GM21447 (cell line): ENCODE data around the gene KRTAP19-4.
"Not testable (repeated sequence)": the region's sequence is repeated elsewhere in the genome, so short reads cannot be mapped to it uniquely, and the experiment has no call there.

Experiments
- ATAC-seq: cut with Tn5 transposase; IDR thresholded peaks from one replicate; pipeline ENCODE4 v1.9.1; 2021; ENCODE audit not compliant: unreplicated experiment

The KRTAP19-4 gene, protein sequence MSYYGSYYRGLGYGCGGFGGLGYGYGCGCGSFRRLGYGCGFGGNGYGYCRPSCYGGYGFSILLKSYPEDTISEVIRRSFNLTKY

GRCh38 chr21:30497065-30497464 lies at the start of gene KRTAP19-4:
Gene KRTAP19-4 (minus strand): TSS chr21:30497165. CDS start chr21:30497110, 55 bp downstream.
- no peak for ATAC-seq

GRCh38 chr21:30541764-30542163 lies 44.8 kb upstream of the KRTAP19-4 start, which contains the start of gene KRTAP19-6:
Gene KRTAP19-6 (minus strand): TSS chr21:30541864. CDS start chr21:30541833, 31 bp downstream.
- no peak for ATAC-seq

DNA sequence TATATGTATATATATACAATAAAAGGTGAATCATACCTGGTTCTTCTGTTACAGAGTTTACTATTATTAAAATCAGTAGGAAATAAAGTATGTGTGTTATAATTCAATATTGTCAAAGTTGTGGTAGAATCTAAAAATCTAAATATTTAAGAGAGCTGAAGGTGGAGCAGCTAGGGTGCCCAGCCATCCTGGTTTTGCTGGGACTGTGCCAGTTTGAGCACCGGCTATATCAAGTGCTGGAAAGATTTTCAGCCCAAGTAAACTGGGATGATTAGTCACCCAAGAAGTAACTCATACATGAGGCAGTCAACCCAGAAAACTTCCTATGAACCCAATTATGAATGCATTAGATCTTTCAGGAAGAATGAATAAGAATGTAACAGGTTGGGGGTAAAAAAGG lies 21.9 kb upstream of the KRTAP19-4 start:
- ATAC-seq, result no peak

- ATAC-seq, result no peak
These were observed 18.7 kb upstream of the KRTAP19-4 start for GRCh38 chr21:30515681-30516080.

- not testable (repeated sequence) for ATAC-seq
These were observed 8.7 kb upstream of the KRTAP19-4 start for GRCh38 chr21:30505621-30506205.

DNA sequence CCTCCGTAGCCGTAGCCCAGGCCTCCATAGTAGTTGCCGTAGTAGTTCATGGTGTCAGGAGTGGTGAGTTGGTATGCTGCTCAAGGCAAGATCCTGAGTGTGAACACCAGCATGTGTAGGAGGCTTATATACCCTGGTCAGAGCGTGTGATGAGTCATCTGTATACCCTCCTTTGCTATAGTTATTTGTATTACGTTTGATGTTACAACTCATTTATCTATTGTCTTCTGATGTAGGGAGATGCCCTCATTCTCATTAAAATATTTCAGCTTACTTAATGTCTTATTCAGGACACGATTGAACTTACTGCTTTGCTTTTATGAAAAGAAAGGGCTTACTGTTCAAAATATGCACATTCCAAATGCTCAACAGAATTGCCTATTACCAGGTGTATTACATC lies 5.1 kb upstream of the KRTAP19-4 start, which contains the start of gene KRTAP19-5:
TSS of gene KRTAP19-5 (minus strand) at position 101 of the 400 bp plus-strand sequence. CDS start at position 50, 51 bp downstream.
- ATAC-seq, result no peak

DNA sequence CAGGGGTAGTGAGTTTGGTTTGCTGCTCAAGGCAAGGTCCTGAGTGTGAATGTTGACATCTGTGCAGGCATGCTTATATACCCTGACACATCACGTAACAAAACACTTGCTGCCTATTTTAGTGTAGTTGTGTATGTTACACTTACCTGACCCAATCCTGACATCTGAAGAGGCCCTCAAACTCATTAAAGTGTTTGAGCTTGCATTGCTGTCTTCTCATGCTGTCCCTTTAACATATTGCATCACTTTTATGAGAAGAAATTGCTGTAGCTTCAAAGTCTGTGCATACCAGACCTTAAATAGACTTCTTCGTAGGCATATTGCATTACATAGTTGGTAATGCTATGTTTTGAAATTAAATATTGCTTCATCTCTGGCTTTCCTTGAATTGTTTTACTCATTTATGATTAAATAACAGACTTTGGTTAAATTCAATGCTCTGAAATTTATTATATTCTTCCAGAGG lies 5.0 kb downstream of the KRTAP19-4 start, which contains the start of gene KRTAP19-3:
TSS of gene KRTAP19-3 (minus strand) at position 51 of the 466 bp plus-strand sequence. CDS start 56 bp downstream, outside the sequence.
- ATAC-seq, result no peak

DNA sequence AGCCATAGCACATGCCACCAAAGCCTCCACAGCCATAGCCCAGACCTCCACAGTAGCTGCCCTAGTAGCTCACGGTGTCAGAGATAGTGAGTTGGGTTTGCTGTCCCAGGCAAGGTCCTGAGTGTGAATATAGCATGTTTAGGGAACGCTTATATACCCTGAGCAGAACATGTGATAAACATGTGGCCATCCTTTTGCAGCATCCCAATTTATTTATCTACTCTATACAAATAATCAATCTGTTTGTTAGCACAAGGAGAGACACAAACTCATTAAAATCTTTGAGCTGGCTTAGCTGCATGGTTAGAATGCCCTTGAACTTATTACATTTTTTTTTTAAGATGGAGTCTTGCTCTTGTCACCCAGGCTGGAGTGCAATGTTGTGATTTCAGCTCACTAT lies 9.6 kb downstream of the KRTAP19-4 start, which contains the start of gene KRTAP19-2:
TSS of gene KRTAP19-2 (minus strand) at position 101 of the 400 bp plus-strand sequence. CDS start at position 13, 88 bp downstream.
- ATAC-seq, result no peak

DNA sequence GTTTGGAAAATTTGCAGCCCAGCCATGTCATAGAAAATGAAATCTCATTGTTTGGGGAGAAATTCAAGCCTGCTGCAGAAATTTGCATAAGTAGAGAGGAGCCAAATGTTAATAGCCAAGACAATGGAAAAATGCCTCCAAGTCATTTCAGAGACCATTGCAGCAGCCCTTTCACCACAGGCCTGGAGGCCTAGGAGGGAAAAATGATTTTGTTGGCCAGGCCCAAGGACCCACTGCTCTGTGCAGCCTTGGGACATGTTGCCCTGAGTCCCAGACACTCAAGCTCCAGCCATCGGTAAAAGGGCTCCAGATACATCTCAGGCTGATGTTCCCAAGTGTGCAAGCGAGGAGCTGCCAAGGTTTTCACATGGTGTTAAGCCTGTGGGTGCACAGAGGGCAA lies 10.8 kb downstream of the KRTAP19-4 start:
- no peak for ATAC-seq

- ATAC-seq, result no peak
These were observed 14.8 kb downstream of the KRTAP19-4 start for GRCh38 chr21:30482130-30482529.

- ATAC-seq, result no peak
These were observed 16.8 kb downstream of the KRTAP19-4 start, which contains the start of gene KRTAP19-1 for GRCh38 chr21:30480145-30480544. Gene KRTAP19-1 (minus strand): TSS chr21:30480367. CDS start chr21:30480317, 50 bp downstream.

GRCh38 chr21:30479259-30479658 lies 17.7 kb downstream of the KRTAP19-4 start:
- ATAC-seq, result no peak

DNA sequence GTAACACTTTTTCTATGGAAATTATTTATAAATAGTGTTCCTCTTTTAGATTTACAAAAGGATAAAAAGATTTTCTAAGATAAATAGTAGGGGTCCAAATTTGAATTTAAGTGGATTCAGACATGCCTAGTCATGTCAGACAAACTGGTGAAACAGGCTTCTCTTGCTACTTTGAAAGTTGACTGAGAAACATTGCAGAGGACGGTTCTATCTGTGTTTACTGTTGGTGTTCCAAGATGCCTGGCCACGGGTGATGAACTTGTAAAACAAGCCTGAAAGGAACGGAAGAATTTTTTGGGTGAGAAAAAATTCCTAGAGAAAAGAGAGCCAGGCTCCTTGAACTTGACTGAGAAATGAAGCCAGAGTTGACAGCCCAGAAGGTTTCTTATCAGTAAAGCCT lies 19.0 kb downstream of the KRTAP19-4 start:
- no peak for ATAC-seq

GRCh38 chr21:30468900-30469714 lies 27.9 kb downstream of the KRTAP19-4 start:
- ATAC-seq, result no peak

- ATAC-seq, result no peak
These were observed 33.3 kb downstream of the KRTAP19-4 start for GRCh38 chr21:30463713-30464112.

DNA sequence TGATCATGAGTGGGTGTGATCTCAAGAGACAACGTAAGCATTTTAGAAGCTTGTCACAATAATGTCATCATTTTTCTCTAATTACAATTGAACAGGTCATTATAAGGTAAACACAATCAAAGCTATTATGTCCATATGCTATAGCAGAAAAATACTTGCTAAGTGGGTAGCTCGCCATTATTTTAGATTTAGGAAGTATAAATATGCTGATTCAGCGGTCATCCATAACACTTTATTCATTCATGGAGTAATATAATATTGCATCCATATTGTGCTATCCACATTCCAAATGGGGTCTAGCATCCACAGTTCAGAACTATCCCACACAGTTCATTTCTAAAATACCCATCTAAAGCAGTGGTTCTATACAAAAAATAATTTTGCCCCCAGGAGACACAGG lies 48.5 kb downstream of the KRTAP19-4 start:
- ATAC-seq, result no peak

GRCh38 chr21:30447056-30447455 lies 49.9 kb downstream of the KRTAP19-4 start:
- no peak for ATAC-seq
